Astrocyte (in vitro differentiated cells and primary cell): ENCODE results near the gene ZBTB16. TPM values are rescaled to one million over a fixed set of nuclear protein-coding genes. Genes with fewer than 3 reads are reported as not detected.

ENCODE experiments used
- DNase-seq: peaks from one replicate; pipeline ENCODE4 v3.0.0-alpha.2; 2010; ENCODE audit warnings: low read depth
- FAIRE-seq: peaks from 2 replicates; lab custom pipeline; 2011; peaks lifted over from hg19 to GRCh38; lab: Jason Lieb, UNC
- H2AFZ ChIP-seq: 2 replicates; pipeline ENCODE4 v1.6.0; 2012; ENCODE audit warnings: low read depth, low read length, inconsistent platforms
- H3K27ac ChIP-seq: 2 replicates; pipeline ENCODE4 v1.5.1; 2011; ENCODE audit warnings: low read depth, low read length, inconsistent platforms
- H3K27me3 ChIP-seq: 2 replicates; pipeline ENCODE4 v1.6.0; 2011; ENCODE audit warnings: low read length, inconsistent platforms; ENCODE audit not compliant: insufficient read depth
- H3K36me3 ChIP-seq: 2 replicates; pipeline ENCODE4 v1.5.1; 2011; ENCODE audit warnings: low read length, inconsistent platforms; ENCODE audit not compliant: insufficient read depth
- H3K4me1 ChIP-seq: 2 replicates; pipeline ENCODE4 v1.5.1; 2011; ENCODE audit warnings: low read length, inconsistent platforms; ENCODE audit not compliant: insufficient read depth
- H3K4me2 ChIP-seq: 2 replicates; pipeline ENCODE4 v1.6.0; 2012; ENCODE audit warnings: low read length, inconsistent platforms
- H3K4me3 ChIP-seq: 2 replicates; pipeline ENCODE4 v1.5.1; 2011; ENCODE audit warnings: low read depth, mild to moderate bottlenecking, low read length, inconsistent platforms; ENCODE audit not compliant: insufficient read depth
- H3K79me2 ChIP-seq: 2 replicates; pipeline ENCODE4 v1.6.0; 2012; ENCODE audit warnings: mild to moderate bottlenecking, low read length, inconsistent platforms; ENCODE audit not compliant: insufficient read depth
- H3K9ac ChIP-seq: 2 replicates; pipeline ENCODE4 v1.6.0; 2012; ENCODE audit warnings: mild to moderate bottlenecking, low read length, inconsistent platforms
- H3K9me3 ChIP-seq: 2 replicates; pipeline ENCODE4 v1.5.1; 2012; ENCODE audit warnings: low read depth, mild to moderate bottlenecking, low read length, inconsistent platforms; ENCODE audit not compliant: insufficient read depth
- H4K20me1 ChIP-seq: 2 replicates; pipeline ENCODE4 v1.6.0; 2012; ENCODE audit warnings: low read length, inconsistent platforms; ENCODE audit not compliant: insufficient read depth
- H3K27ac Mint-ChIP-seq: one replicate; pipeline ENCODE4 v1.8.0; 2021; ENCODE audit warnings: mild to moderate bottlenecking, mixed read lengths; ENCODE audit not compliant: unreplicated experiment
- H3K27me3 Mint-ChIP-seq: one replicate; pipeline ENCODE4 v1.8.0; 2021; ENCODE audit warnings: low read depth, mixed read lengths; ENCODE audit not compliant: unreplicated experiment
- H3K36me3 Mint-ChIP-seq: one replicate; pipeline ENCODE4 v1.8.0; 2021; ENCODE audit warnings: low read depth, mixed read lengths; ENCODE audit not compliant: unreplicated experiment
- H3K4me1 Mint-ChIP-seq: one replicate; pipeline ENCODE4 v1.8.0; 2021; ENCODE audit warnings: low read depth, mixed read lengths; ENCODE audit not compliant: unreplicated experiment
- H3K4me3 Mint-ChIP-seq: one replicate; pipeline ENCODE4 v1.8.0; 2021; ENCODE audit warnings: mild to moderate bottlenecking, moderate library complexity, mixed read lengths; ENCODE audit not compliant: unreplicated experiment
- H3K9me3 Mint-ChIP-seq: one replicate; pipeline ENCODE4 v1.8.0; 2021; ENCODE audit warnings: mild to moderate bottlenecking, mixed read lengths; ENCODE audit not compliant: unreplicated experiment
- EZH2 ChIP-seq: IDR thresholded peaks from 2 replicates; pipeline ENCODE4 v1.6.1; 2012; ENCODE audit warnings: mild to moderate bottlenecking, low read length, inconsistent platforms; ENCODE audit not compliant: insufficient read depth
- total RNA-seq: library from RNA; stranded (reverse); gene quantifications from 2 replicates; pipeline ENCODE4 v1.2.1, GENCODE V29; 2021
- TF ChIP-seq, protein P1 (sequence below): IDR thresholded peaks from 2 replicates; pipeline ENCODE4 v1.5.1; 2011; ENCODE audit warnings: low read depth, mild to moderate bottlenecking, inconsistent platforms, low read length, moderate library complexity; ENCODE audit not compliant: insufficient read depth

The ZBTB16 gene
- total RNA-seq, 1 donor from 2014 or later, result 0.50 TPM

DNA sequence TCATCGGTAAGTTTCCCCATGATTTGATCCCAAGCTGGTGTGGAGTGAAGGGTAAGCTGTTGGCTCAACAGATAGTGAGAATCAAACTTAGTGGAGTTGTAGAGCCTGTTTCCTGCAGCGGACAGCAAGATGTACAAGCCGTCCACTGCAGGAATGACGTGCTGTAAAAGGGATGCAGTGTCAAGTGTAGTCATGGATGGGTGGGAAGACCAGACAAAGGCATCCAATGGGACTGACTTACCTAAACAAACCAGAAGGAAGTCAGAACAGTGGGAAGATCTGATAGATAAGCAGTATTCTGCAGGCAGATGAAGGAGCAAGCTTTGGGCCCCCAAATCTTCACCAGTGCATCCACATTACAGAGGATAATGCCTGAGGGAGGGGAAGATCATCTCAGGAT, 8.8 kb downstream of the ZBTB16 start:
- Histone ChIP-seq H3K9me3 (no peaks in the 10 kb centered on the region), H3K27me3 (peaks cover 16% of the 10 kb centered on the region), H3K9ac (no peak overlapping the region), H3K79me2 (no peaks in the 10 kb centered on the region), H3K4me2 (no peak overlapping the region), H3K4me1 (no peaks in the 10 kb centered on the region), H3K36me3 (no peaks in the 10 kb centered on the region), H3K27ac (no peak overlapping the region), H3K4me3 (no peak overlapping the region), H2AFZ (no peak overlapping the region), H4K20me1 (no peaks in the 10 kb centered on the region)
- no peaks in the 10 kb centered on the region for H3K9me3 Mint-ChIP-seq
- H3K4me3 Mint-ChIP-seq, result no peak overlapping the region
- H3K27ac Mint-ChIP-seq, result no peak overlapping the region
- no peak for FAIRE-seq
- peaks cover 8% of the 10 kb centered on the region for H3K4me1 Mint-ChIP-seq
- DNase-seq, result no peak
- TF ChIP-seq, protein P1, sequence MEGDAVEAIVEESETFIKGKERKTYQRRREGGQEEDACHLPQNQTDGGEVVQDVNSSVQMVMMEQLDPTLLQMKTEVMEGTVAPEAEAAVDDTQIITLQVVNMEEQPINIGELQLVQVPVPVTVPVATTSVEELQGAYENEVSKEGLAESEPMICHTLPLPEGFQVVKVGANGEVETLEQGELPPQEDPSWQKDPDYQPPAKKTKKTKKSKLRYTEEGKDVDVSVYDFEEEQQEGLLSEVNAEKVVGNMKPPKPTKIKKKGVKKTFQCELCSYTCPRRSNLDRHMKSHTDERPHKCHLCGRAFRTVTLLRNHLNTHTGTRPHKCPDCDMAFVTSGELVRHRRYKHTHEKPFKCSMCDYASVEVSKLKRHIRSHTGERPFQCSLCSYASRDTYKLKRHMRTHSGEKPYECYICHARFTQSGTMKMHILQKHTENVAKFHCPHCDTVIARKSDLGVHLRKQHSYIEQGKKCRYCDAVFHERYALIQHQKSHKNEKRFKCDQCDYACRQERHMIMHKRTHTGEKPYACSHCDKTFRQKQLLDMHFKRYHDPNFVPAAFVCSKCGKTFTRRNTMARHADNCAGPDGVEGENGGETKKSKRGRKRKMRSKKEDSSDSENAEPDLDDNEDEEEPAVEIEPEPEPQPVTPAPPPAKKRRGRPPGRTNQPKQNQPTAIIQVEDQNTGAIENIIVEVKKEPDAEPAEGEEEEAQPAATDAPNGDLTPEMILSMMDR, result no peak
- no peak for TF ChIP-seq EZH2
- peaks cover 3% of the 10 kb centered on the region for H3K36me3 Mint-ChIP-seq
- peaks cover 43% of the 10 kb centered on the region for H3K27me3 Mint-ChIP-seq

- peaks cover 30% of the 10 kb centered on the region for H3K27me3 Mint-ChIP-seq
Observed at GRCh38 chr11:114070464-114071139, 11.1 kb downstream of the ZBTB16 start.

More at GRCh38 chr11:114070464-114071139, 11.1 kb downstream of the ZBTB16 start:
- Mint-ChIP-seq H3K36me3 (peaks cover 3% of the 10 kb centered on the region), H3K27ac (no peak overlapping the region), H3K4me3 (no peak overlapping the region), H3K9me3 (no peaks in the 10 kb centered on the region), H3K4me1 (peaks cover 8% of the 10 kb centered on the region)
- no peak overlapping the region for H3K27ac ChIP-seq
- FAIRE-seq, result no peak
- TF ChIP-seq, protein P1, result no peak
- no peak for TF ChIP-seq EZH2
- peaks cover 24% of the 10 kb centered on the region for H3K27me3 ChIP-seq
- no peaks in the 10 kb centered on the region for H3K79me2 ChIP-seq
- H3K9ac ChIP-seq, result no peak overlapping the region
- DNase-seq, result no peak
- H3K4me3 ChIP-seq, result no peak overlapping the region
- H3K4me2 ChIP-seq, result no peak overlapping the region
- no peak overlapping the region for H2AFZ ChIP-seq
- no peaks in the 10 kb centered on the region for H4K20me1 ChIP-seq
- no peaks in the 10 kb centered on the region for H3K4me1 ChIP-seq
- H3K36me3 ChIP-seq, result no peaks in the 10 kb centered on the region
- no peaks in the 10 kb centered on the region for H3K9me3 ChIP-seq
